MCF 10A (cell line): Measurements from ENCODE around the gene TSPY3. TPM values are rescaled to one million over a fixed set of nuclear protein-coding genes. Genes with fewer than 3 reads are reported as not detected.
"Not testable (repeated sequence)": the region's sequence is repeated elsewhere in the genome, so short reads cannot be mapped to it uniquely, and the experiment has no call there.

Experiments
- Bru-seq: library from RNA; stranded (reverse); fragments of 400-500 nt; gene quantifications from one replicate; lab custom pipeline; 2021; lab: Mats Ljungman, UMichigan
- BruChase-seq, 2 experiments: library from RNA; stranded (reverse); fragments of 400-500 nt; gene quantifications; one replicate each; lab custom pipeline; 2021; lab: Mats Ljungman, UMichigan
- BruUV-seq: library from RNA; stranded (reverse); fragments of 400-500 nt; replicated peaks from 2 replicates; lab custom pipeline; 2021; lab: Mats Ljungman, UMichigan
- CTCF ChIA-PET: fragments of 300-600 bp; sonication (Branson Sonifier 250); formaldehyde crosslinking; extraction: SDS; loops from one replicate; lab custom pipeline; 2021; ENCODE audit warnings: antibody characterized with exemption, inconsistent platforms; lab: Yijun Ruan, JAX
- POLR2A ChIA-PET: fragments of 300-600, 350-650 bp; sonication (Branson Sonifier 250); formaldehyde crosslinking; extraction: SDS; loops from one replicate; lab custom pipeline; 2020; ENCODE audit warnings: antibody characterized with exemption, inconsistent platforms; lab: Yijun Ruan, JAX
- DNase-seq: peaks from one replicate; pipeline ENCODE4 v3.0.0-alpha.2; 2018; ENCODE audit not compliant: unreplicated experiment
- H3K27ac Mint-ChIP-seq: one replicate; pipeline ENCODE4 v1.8.0; 2022; ENCODE audit warnings: mild to moderate bottlenecking, low read depth, mixed read lengths; ENCODE audit not compliant: unreplicated experiment
- H3K27me3 Mint-ChIP-seq: one replicate; pipeline ENCODE4 v1.8.0; 2022; ENCODE audit warnings: mixed read lengths; ENCODE audit not compliant: insufficient read depth, unreplicated experiment
- H3K36me3 Mint-ChIP-seq: one replicate; pipeline ENCODE4 v1.8.0; 2022; ENCODE audit warnings: mild to moderate bottlenecking, moderate library complexity, mixed read lengths; ENCODE audit not compliant: insufficient read depth, unreplicated experiment
- H3K4me1 Mint-ChIP-seq: one replicate; pipeline ENCODE4 v1.8.0; 2022; ENCODE audit warnings: mixed read lengths; ENCODE audit not compliant: insufficient read depth, unreplicated experiment
- H3K4me3 Mint-ChIP-seq: one replicate; pipeline ENCODE4 v1.8.0; 2022; ENCODE audit warnings: mild to moderate bottlenecking, moderate library complexity, mixed read lengths; ENCODE audit not compliant: unreplicated experiment
- H3K9me3 Mint-ChIP-seq: one replicate; pipeline ENCODE4 v1.8.0; 2022; ENCODE audit warnings: mixed read lengths; ENCODE audit not compliant: unreplicated experiment
- intact Hi-C: fragments of 100-400 bp; cut with micrococcal nuclease; formaldehyde crosslinking; loops from 2 replicates; pipeline ENCODE4 v1.14.1; 2022
- long read RNA-seq: library from polyadenylated mRNA; stranded (forward); transcript quantifications from one replicate; pipeline ENCODE4 v2.0.0, GENCODE V29; 2022
- total RNA-seq: library from RNA; stranded (reverse); gene quantifications from 2 replicates; pipeline ENCODE4 v1.2.3, GENCODE V29; 2022

Gene TSPY3, protein sequence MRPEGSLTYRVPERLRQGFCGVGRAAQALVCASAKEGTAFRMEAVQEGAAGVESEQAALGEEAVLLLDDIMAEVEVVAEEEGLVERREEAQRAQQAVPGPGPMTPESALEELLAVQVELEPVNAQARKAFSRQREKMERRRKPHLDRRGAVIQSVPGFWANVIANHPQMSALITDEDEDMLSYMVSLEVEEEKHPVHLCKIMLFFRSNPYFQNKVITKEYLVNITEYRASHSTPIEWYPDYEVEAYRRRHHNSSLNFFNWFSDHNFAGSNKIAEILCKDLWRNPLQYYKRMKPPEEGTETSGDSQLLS
- total RNA-seq (not detected in 2 replicates), Bru-seq, nascent RNA (not detected), BruChase-seq, experiment 1, labeled RNA remaining after a 6-hour chase (not detected), BruChase-seq, experiment 2, labeled RNA remaining after a 2-hour chase (not detected)
- long read RNA-seq, result 0 reads

DNA sequence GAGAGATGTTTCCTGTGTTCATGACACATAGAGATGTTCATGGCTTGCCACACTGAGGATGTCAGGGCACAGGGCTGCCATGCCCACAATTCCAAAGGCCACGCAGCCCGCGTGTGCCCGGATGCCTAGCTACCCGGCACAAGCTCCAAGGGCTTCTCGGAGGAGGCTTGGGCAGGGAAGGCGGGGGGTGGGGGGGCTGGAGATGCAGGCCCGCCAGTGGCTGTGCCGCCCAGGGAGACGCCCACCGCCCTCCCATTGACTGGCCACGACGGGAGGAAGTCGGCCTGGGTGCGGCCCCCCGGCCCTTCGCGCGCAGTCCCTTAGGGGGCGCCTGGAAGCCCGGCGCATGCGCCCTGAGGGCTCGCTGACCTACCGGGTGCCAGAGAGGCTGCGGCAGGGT lies at the start of gene TSPY3:
Gene TSPY3 (plus strand): TSS at position 301 of the 400 bp plus-strand sequence. CDS start 46 bp downstream, at position 347.
- H3K27me3 Mint-ChIP-seq, BruUV-seq, intact Hi-C loops, H3K4me3 Mint-ChIP-seq, H3K27ac Mint-ChIP-seq, POLR2A ChIA-PET, H3K4me1 Mint-ChIP-seq, H3K9me3 Mint-ChIP-seq, CTCF ChIA-PET, DNase-seq, H3K36me3 Mint-ChIP-seq: not testable (repeated sequence)

DNA sequence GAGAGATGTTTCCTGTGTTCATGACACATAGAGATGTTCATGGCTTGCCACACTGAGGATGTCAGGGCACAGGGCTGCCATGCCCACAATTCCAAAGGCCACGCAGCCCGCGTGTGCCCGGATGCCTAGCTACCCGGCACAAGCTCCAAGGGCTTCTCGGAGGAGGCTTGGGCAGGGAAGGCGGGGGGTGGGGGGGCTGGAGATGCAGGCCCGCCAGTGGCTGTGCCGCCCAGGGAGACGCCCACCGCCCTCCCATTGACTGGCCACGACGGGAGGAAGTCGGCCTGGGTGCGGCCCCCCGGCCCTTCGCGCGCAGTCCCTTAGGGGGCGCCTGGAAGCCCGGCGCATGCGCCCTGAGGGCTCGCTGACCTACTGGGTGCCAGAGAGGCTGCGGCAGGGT lies 40.7 kb upstream of the TSPY3 start, which contains the start of gene TSPY8:
Gene TSPY8 (plus strand): TSS at position 301 of the 400 bp plus-strand sequence. CDS start 46 bp downstream, at position 347.
- BruUV-seq, result not testable (repeated sequence)

DNA sequence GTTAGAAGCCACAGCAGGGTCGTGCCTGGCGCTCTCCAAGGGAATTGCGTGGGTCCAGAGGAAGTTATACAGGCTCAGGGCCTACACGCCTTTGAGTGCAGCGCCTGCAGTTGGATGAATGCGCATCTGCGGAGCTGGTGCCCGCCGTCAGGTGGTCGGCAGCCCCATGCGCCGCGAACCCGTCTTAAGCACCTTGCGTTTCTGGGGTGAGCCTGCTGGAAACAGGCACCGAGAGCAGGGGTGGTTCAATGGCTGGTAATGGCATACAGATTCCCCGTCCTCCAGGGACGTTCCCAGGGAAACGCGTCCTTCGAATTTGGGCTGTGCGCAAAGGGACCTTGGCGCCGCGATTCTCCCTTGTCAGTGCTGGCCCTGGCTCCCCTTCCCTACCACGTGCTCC lies 1.7 kb upstream of the TSPY3 start:
- BruUV-seq, H3K36me3 Mint-ChIP-seq, H3K9me3 Mint-ChIP-seq, POLR2A ChIA-PET, H3K4me1 Mint-ChIP-seq, H3K4me3 Mint-ChIP-seq, H3K27ac Mint-ChIP-seq, CTCF ChIA-PET, H3K27me3 Mint-ChIP-seq, intact Hi-C loops, DNase-seq: not testable (repeated sequence)

More for the DNA sequence above, 40.7 kb upstream of the TSPY3 start, which contains the start of gene TSPY8:
- DNase-seq, H3K27ac Mint-ChIP-seq, CTCF ChIA-PET, POLR2A ChIA-PET, H3K9me3 Mint-ChIP-seq, H3K36me3 Mint-ChIP-seq, H3K27me3 Mint-ChIP-seq, intact Hi-C loops, H3K4me1 Mint-ChIP-seq, H3K4me3 Mint-ChIP-seq: not testable (repeated sequence)

Other genes starting within 250 kb of the TSPY3 start
- not detected in 2 replicates for gene TSPY4, start 61.0 kb upstream of the TSPY3 start, total RNA-seq
- gene TSPY8, start 40.6 kb upstream of the TSPY3 start, total RNA-seq, result not detected in 2 replicates
- not detected in 2 replicates for gene TSPY1, start 68.5 kb downstream of the TSPY3 start, total RNA-seq
- gene TSPY9, start 88.8 kb downstream of the TSPY3 start, total RNA-seq, result not detected in 2 replicates
- not detected in 2 replicates for gene TSPY10, start 129.5 kb downstream of the TSPY3 start, total RNA-seq